ENCODE measurements around the gene PRR35. TPM values are rescaled to one million over a fixed set of nuclear protein-coding genes. Genes with fewer than 3 reads are reported as not detected.

Gene PRR35
- total RNA-seq (2022) (not detected in 2 replicates), Bru-seq, nascent RNA (not detected), BruChase-seq, experiment 1, labeled RNA remaining after a 6-hour chase (not detected), BruChase-seq, experiment 2, labeled RNA remaining after a 2-hour chase (not detected)
- long read RNA-seq, result 0 reads

DNA sequence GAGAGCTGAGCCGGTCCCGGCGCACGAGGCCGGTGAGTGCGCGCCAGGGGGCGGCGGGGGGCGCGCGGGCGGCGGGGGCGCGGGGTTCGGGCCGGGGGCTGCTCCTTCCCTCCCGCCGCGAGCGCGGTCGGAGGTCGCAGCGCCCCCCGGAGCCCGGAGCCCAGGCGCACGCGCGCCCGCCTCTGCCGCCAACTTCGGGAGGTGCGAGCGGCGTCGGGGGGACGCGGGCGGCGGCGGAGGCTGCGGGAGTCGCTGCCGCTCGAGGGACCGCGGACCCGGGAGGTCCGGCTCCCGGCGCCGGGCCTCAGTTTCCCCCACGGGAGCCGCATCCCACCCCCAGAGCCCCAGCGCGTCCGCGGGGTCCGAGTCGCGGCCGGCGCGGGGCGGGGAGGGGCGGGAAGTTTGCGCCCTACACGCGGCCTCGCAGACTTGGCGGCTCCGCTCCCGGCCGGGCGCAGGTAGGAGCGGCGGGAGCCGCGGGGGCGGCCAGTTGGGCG is at the start of gene PRR35:
PRR35 (plus strand) TSS at position 191 of the 497 bp plus-strand sequence. CDS start 2,901 bp downstream, outside the sequence.
- intact Hi-C loops (cut with micrococcal nuclease; ENCODE audit: unreplicated experiment), result no loop called here
- TF ChIP-seq, protein P1, sequence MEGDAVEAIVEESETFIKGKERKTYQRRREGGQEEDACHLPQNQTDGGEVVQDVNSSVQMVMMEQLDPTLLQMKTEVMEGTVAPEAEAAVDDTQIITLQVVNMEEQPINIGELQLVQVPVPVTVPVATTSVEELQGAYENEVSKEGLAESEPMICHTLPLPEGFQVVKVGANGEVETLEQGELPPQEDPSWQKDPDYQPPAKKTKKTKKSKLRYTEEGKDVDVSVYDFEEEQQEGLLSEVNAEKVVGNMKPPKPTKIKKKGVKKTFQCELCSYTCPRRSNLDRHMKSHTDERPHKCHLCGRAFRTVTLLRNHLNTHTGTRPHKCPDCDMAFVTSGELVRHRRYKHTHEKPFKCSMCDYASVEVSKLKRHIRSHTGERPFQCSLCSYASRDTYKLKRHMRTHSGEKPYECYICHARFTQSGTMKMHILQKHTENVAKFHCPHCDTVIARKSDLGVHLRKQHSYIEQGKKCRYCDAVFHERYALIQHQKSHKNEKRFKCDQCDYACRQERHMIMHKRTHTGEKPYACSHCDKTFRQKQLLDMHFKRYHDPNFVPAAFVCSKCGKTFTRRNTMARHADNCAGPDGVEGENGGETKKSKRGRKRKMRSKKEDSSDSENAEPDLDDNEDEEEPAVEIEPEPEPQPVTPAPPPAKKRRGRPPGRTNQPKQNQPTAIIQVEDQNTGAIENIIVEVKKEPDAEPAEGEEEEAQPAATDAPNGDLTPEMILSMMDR (IDR thresholded peaks at IDR 0.05; ENCODE audit: unreplicated experiment), result no peak
- DNase-seq, result no peak
- peaks cover 69% of the 10 kb centered on the region for H3K27me3 Mint-ChIP-seq (ENCODE audit: unreplicated experiment)
- no peaks in the 10 kb centered on the region for H3K4me1 Mint-ChIP-seq (ENCODE audit: low read depth, unreplicated experiment)
- H3K9me3 Mint-ChIP-seq (ENCODE audit: low read depth, unreplicated experiment), result no peaks in the 10 kb centered on the region
- BruUV-seq (replicated peaks), result no TSS peak
- H3K4me3 Mint-ChIP-seq (ENCODE audit: low read depth, unreplicated experiment), result no peak within 1 kb of the TSS
- H3K36me3 Mint-ChIP-seq (ENCODE audit: insufficient read depth, unreplicated experiment), result peaks cover 4% of the 10 kb centered on the region
- CTCF ChIA-PET, result no interaction called here
- H3K27ac Mint-ChIP-seq (ENCODE audit: unreplicated experiment), result no peak within 1 kb of the TSS

DNA sequence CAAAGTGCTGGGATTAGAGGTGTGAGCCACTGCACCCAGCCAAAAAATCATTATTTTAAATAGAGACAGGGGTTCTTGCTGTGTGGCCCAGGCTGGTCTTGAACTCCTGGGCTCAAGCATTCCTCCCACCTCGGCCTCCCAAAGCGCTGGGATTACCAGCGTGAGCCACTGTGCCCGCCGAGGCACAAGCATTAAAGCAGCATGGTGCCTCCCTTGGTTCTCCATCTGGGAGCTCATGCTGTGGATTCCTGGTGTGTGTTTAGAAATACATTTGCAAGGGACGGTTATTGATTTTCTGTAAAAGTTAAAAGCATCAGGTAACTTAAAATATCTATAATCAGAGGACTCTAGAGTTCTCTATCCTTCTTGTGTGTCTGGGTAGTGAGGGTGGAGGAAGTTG is 47.4 kb upstream of the PRR35 start:
- Mint-ChIP-seq H3K27me3 (ENCODE audit: unreplicated experiment) (no peaks in the 10 kb centered on the region), H3K9me3 (ENCODE audit: low read depth, unreplicated experiment) (no peaks in the 10 kb centered on the region), H3K4me3 (ENCODE audit: low read depth, unreplicated experiment) (no peak overlapping the region), H3K27ac (ENCODE audit: unreplicated experiment) (no peak overlapping the region), H3K4me1 (ENCODE audit: low read depth, unreplicated experiment) (no peaks in the 10 kb centered on the region), H3K36me3 (ENCODE audit: insufficient read depth, unreplicated experiment) (no peaks in the 10 kb centered on the region)
- BruUV-seq (replicated peaks), result no TSS peak
- CTCF ChIA-PET, result interaction anchor here (0.6 to 1.2 kb wide), 2 partner anchors 10 to 20 kb away, joined by 3 to 6 read pairs; no protein-coding TSS in a partner anchor
- intact Hi-C loops (cut with micrococcal nuclease; ENCODE audit: unreplicated experiment), result no loop called here
- TF ChIP-seq, protein P1 (IDR thresholded peaks at IDR 0.05; ENCODE audit: unreplicated experiment), result no peak
- DNase-seq, result no peak

DNA sequence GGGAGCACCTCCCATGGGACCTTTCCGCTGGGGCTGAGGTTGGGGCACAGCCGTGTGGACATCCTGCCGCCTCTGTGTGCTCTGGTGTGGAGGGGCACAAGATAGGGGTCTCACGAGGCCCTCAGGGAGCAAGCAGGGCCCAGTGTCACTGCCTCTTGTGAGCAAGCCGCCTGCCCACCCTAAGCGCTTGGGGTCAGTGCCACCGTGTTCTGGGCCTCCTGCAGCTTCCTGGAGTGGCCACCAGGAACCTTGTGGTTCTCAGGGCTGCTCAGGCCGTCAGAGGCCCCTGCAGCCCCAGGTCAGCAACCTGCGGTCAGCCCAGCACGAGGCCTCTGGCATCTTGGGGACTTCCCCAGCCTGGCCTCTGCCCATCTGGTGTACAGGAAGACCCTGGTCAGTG is 46.2 kb upstream of the PRR35 start:
- Mint-ChIP-seq H3K36me3 (ENCODE audit: insufficient read depth, unreplicated experiment) (no peaks in the 10 kb centered on the region), H3K27me3 (ENCODE audit: unreplicated experiment) (no peaks in the 10 kb centered on the region), H3K9me3 (ENCODE audit: low read depth, unreplicated experiment) (no peaks in the 10 kb centered on the region), H3K4me3 (ENCODE audit: low read depth, unreplicated experiment) (no peak overlapping the region), H3K4me1 (ENCODE audit: low read depth, unreplicated experiment) (no peaks in the 10 kb centered on the region), H3K27ac (ENCODE audit: unreplicated experiment) (no peak overlapping the region)
- CTCF ChIA-PET, result no interaction called here
- BruUV-seq (replicated peaks), result no TSS peak
- DNase-seq, result no peak
- TF ChIP-seq, protein P1 (IDR thresholded peaks at IDR 0.05; ENCODE audit: unreplicated experiment), result no peak
- intact Hi-C loops (cut with micrococcal nuclease; ENCODE audit: unreplicated experiment), result no loop called here

DNA sequence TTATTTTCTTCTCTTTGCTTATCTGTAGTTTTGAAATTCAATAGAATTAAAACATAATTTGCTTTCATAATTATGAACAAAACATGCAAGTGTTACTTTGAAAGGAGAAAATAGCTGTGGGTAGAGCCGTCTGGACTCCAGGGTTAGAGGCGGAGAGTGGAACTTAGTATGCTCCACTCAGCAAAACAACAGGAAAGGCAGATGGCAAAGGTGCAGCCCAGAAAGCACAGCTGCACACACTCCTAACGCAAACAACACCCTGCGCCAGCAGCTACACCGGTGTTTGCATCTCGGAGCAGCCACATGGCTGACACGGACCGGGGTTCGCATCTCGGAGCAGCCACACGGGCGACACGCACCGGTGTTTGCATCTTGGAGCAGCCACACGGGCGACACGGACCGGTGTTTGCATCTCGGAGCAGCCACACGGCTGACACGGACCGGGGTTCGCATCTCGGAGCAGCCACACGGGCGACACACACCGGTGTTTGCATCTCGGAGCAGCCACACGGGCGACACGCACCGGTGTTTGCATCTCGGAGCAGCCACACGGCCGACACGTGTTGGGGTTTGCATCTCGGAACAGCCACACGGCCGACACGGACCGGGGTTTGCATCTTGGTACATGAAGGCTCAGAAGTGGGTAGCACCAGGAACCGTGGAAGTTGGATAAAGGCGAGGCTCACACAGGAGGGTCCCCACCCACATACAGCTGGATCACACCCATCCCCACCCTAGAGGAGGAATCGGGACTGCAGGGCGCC is 44.8 kb upstream of the PRR35 start:
- H3K27ac Mint-ChIP-seq (ENCODE audit: unreplicated experiment), result no peak overlapping the region
- H3K27me3 Mint-ChIP-seq (ENCODE audit: unreplicated experiment), result no peaks in the 10 kb centered on the region
- TF ChIP-seq, protein P1 (IDR thresholded peaks at IDR 0.05; ENCODE audit: unreplicated experiment), result no peak
- CTCF ChIA-PET, result no interaction called here
- intact Hi-C loops (cut with micrococcal nuclease; ENCODE audit: unreplicated experiment), result no loop called here
- DNase-seq, result no peak
- H3K4me3 Mint-ChIP-seq (ENCODE audit: low read depth, unreplicated experiment), result no peak overlapping the region
- BruUV-seq (replicated peaks), result no TSS peak
- no peaks in the 10 kb centered on the region for H3K9me3 Mint-ChIP-seq (ENCODE audit: low read depth, unreplicated experiment)
- no peaks in the 10 kb centered on the region for H3K36me3 Mint-ChIP-seq (ENCODE audit: insufficient read depth, unreplicated experiment)
- H3K4me1 Mint-ChIP-seq (ENCODE audit: low read depth, unreplicated experiment), result no peaks in the 10 kb centered on the region

Data from Calu3 (cell line).